Neural cell (in vitro differentiated cells): ENCODE results near the gene FCN1. TPM values are rescaled to one million over a fixed set of nuclear protein-coding genes. Genes with fewer than 3 reads are reported as not detected.

Experiments used
- H2AFZ ChIP-seq: fragments of 200-600, 300-800 bp; sonication (generic), shearing (Covaris generic); 2 replicates; pipeline ENCODE4 v1.6.0; 2014; ENCODE audit warnings: low read depth, mild to moderate bottlenecking, antibody characterized with exemption, low read length, moderate library complexity
- H3F3A ChIP-seq: fragments of 200-600 bp; shearing (Covaris generic); 2 replicates; pipeline ENCODE4 v1.6.1; 2016; ENCODE audit warnings: mild to moderate bottlenecking, moderate library complexity, mixed read lengths, antibody characterized with exemption, low read length; ENCODE audit not compliant: insufficient read depth, poor library complexity, severe bottlenecking
- H3K27ac ChIP-seq: fragments of 200-600, 300-800 bp; sonication (generic), shearing (Covaris generic); 2 replicates; pipeline ENCODE4 v1.5.1; 2014; ENCODE audit warnings: mild to moderate bottlenecking, low read length, moderate library complexity
- H3K27me3 ChIP-seq: fragments of 300-800, 200-600 bp; sonication (generic), shearing (Covaris generic); 2 replicates; pipeline ENCODE4 v1.6.0; 2014; ENCODE audit warnings: mild to moderate bottlenecking, low read depth, low read length, moderate library complexity; ENCODE audit not compliant: insufficient read depth
- H3K36me3 ChIP-seq: fragments of 300-800, 200-600 bp; sonication (generic), shearing (Covaris generic); 2 replicates; pipeline ENCODE4 v1.5.1; 2014; ENCODE audit warnings: mild to moderate bottlenecking, antibody characterized with exemption, low read length, moderate library complexity; ENCODE audit not compliant: insufficient read depth
- H3K4me2 ChIP-seq: fragments of 300-800, 200-600 bp; sonication (generic), shearing (Covaris generic); 2 replicates; pipeline ENCODE4 v1.6.0; 2014; ENCODE audit warnings: mild to moderate bottlenecking, low read length
- H3K4me3 ChIP-seq: fragments of 300-800, 200-600 bp; sonication (generic), shearing (Covaris generic); 2 replicates; pipeline ENCODE4 v1.5.1; 2014; ENCODE audit warnings: mild to moderate bottlenecking, low read length, moderate library complexity
- H3K79me2 ChIP-seq: fragments of 200-600 bp; shearing (Covaris generic); replicated peaks from 2 replicates; pipeline ENCODE4 v1.6.0; 2014; ENCODE audit warnings: mild to moderate bottlenecking, low read length, moderate library complexity; ENCODE audit not compliant: insufficient read depth
- H3K9ac ChIP-seq: fragments of 300-800, 200-600 bp; sonication (generic), shearing (Covaris generic); 2 replicates; pipeline ENCODE4 v1.6.1; 2016; ENCODE audit warnings: mild to moderate bottlenecking, low read length, mixed read lengths
- H3K9me2 ChIP-seq: fragments of 200-600 bp; shearing (Covaris generic); 2 replicates; pipeline ENCODE4 v1.6.1; 2016; ENCODE audit warnings: mild to moderate bottlenecking, low read length, mixed read lengths; ENCODE audit not compliant: insufficient read depth
- H3K9me3 ChIP-seq: fragments of 200-600, 300-800 bp; sonication (generic), shearing (Covaris generic); 2 replicates; pipeline ENCODE4 v1.6.1; 2016; ENCODE audit warnings: mild to moderate bottlenecking, mixed run types, low read length, moderate library complexity, mixed read lengths
- H4K20me1 ChIP-seq: fragments of 200-600 bp; shearing (Covaris generic); 2 replicates; pipeline ENCODE4 v1.6.1; 2016; ENCODE audit warnings: mild to moderate bottlenecking, mixed run types; ENCODE audit not compliant: insufficient read depth
- EP300 ChIP-seq: fragments of 450-650 bp; conservative IDR thresholded peaks from 2 replicates; pipeline ENCODE4 v1.6.1; 2014; ENCODE audit warnings: antibody characterized with exemption, mild to moderate bottlenecking, moderate library complexity; ENCODE audit not compliant: poor library complexity, severe bottlenecking
- EZH2 ChIP-seq: fragments of 200-600, 300-800 bp; shearing (Covaris generic), sonication (generic); IDR thresholded peaks from 2 replicates; pipeline ENCODE4 v1.6.1; 2014; ENCODE audit warnings: antibody characterized with exemption, low read length, borderline replicate concordance, mild to moderate bottlenecking; ENCODE audit not compliant: insufficient read depth, poor library complexity, severe bottlenecking
- MXI1 ChIP-seq: fragments of 450-650 bp; conservative IDR thresholded peaks from 2 replicates; pipeline ENCODE4 v1.6.1; 2014; ENCODE audit warnings: antibody characterized with exemption, mild to moderate bottlenecking; ENCODE audit not compliant: poor library complexity, severe bottlenecking
- POLR2AphosphoS5 ChIP-seq: IDR thresholded peaks from 2 replicates; pipeline ENCODE4 v1.6.1; 2012
- RAD21 ChIP-seq: fragments of 450-650 bp; conservative IDR thresholded peaks from 2 replicates; pipeline ENCODE4 v1.6.1; 2014; ENCODE audit warnings: antibody characterized with exemption, mild to moderate bottlenecking, moderate library complexity
- REST ChIP-seq: IDR thresholded peaks from 2 replicates; pipeline ENCODE4 v1.6.1; 2012; ENCODE audit warnings: borderline replicate concordance
- SMC3 ChIP-seq: fragments of 450-650 bp; conservative IDR thresholded peaks from 2 replicates; pipeline ENCODE4 v1.6.1; 2014; ENCODE audit warnings: antibody characterized with exemption, mild to moderate bottlenecking, moderate library complexity; ENCODE audit not compliant: poor library complexity
- TAF1 ChIP-seq: IDR thresholded peaks from 2 replicates; pipeline ENCODE4 v1.6.1; 2012; ENCODE audit warnings: low read depth
- polyA plus RNA-seq: library from polyadenylated mRNA; depleted of rRNA; stranded (reverse); fragments of >200 nt; gene quantifications from 2 replicates; pipeline ENCODE4 v1.2.3, GENCODE V29; 2014
- TF ChIP-seq, protein P1 (sequence below): fragments of 450-650 bp; IDR thresholded peaks from 2 replicates; pipeline ENCODE4 v1.5.1; 2014; ENCODE audit warnings: antibody characterized with exemption, mild to moderate bottlenecking, moderate library complexity; ENCODE audit not compliant: poor library complexity, severe bottlenecking

The FCN1 gene
- polyA plus RNA-seq, 1 donor from 2014 or later: not detected

- no peak for TF ChIP-seq EP300
- TF ChIP-seq POLR2AphosphoS5: no peak
- no peak for TF ChIP-seq EZH2
- TF ChIP-seq SMC3: no peak
- TF ChIP-seq REST: no peak
- TF ChIP-seq TAF1: no peak
- TF ChIP-seq, protein P1, sequence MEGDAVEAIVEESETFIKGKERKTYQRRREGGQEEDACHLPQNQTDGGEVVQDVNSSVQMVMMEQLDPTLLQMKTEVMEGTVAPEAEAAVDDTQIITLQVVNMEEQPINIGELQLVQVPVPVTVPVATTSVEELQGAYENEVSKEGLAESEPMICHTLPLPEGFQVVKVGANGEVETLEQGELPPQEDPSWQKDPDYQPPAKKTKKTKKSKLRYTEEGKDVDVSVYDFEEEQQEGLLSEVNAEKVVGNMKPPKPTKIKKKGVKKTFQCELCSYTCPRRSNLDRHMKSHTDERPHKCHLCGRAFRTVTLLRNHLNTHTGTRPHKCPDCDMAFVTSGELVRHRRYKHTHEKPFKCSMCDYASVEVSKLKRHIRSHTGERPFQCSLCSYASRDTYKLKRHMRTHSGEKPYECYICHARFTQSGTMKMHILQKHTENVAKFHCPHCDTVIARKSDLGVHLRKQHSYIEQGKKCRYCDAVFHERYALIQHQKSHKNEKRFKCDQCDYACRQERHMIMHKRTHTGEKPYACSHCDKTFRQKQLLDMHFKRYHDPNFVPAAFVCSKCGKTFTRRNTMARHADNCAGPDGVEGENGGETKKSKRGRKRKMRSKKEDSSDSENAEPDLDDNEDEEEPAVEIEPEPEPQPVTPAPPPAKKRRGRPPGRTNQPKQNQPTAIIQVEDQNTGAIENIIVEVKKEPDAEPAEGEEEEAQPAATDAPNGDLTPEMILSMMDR: no peak
- no peak for TF ChIP-seq MXI1
- no peak for TF ChIP-seq RAD21
- no peaks in the 10 kb centered on the region for H3K79me2 ChIP-seq
- H3K9me3 ChIP-seq: no peaks in the 10 kb centered on the region
- H3F3A ChIP-seq: no peaks in the 10 kb centered on the region
- H4K20me1 ChIP-seq: no peaks in the 10 kb centered on the region
- H3K27ac ChIP-seq: no peak overlapping the region
- H3K36me3 ChIP-seq: no peaks in the 10 kb centered on the region
- no peaks in the 10 kb centered on the region for H3K27me3 ChIP-seq
- no peak overlapping the region for H2AFZ ChIP-seq
- no peak overlapping the region for H3K4me2 ChIP-seq
- no peaks in the 10 kb centered on the region for H3K9me2 ChIP-seq
- H3K9ac ChIP-seq: no peak overlapping the region
- H3K4me3 ChIP-seq: no peak overlapping the region
Observed at GRCh38 chr9:134886413-134886913, 31.2 kb downstream of the FCN1 start.

GRCh38 chr9:134885679-134886412, 31.9 kb downstream of the FCN1 start:
- H3K27me3 ChIP-seq: no peaks in the 10 kb centered on the region
- H2AFZ ChIP-seq: no peak overlapping the region
- no peak overlapping the region for H3K27ac ChIP-seq
- no peak overlapping the region for H3K4me2 ChIP-seq
- H3K9me3 ChIP-seq: no peaks in the 10 kb centered on the region
- no peaks in the 10 kb centered on the region for H3K79me2 ChIP-seq
- H3K9me2 ChIP-seq: no peaks in the 10 kb centered on the region
- no peaks in the 10 kb centered on the region for H4K20me1 ChIP-seq
- no peaks in the 10 kb centered on the region for H3F3A ChIP-seq
- no peak for TF ChIP-seq EP300
- TF ChIP-seq SMC3: no peak
- TF ChIP-seq RAD21: no peak
- TF ChIP-seq REST: no peak
- TF ChIP-seq EZH2: no peak
- TF ChIP-seq, protein P1: no peak
- no peak for TF ChIP-seq MXI1
- TF ChIP-seq POLR2AphosphoS5: no peak
- no peak for TF ChIP-seq TAF1
- no peaks in the 10 kb centered on the region for H3K36me3 ChIP-seq
- no peak overlapping the region for H3K4me3 ChIP-seq
- H3K9ac ChIP-seq: no peak overlapping the region
